NCI-H82 treated with DMSO at 0.1 percent for 48 hours (cell line): ENCODE results near the gene LYPLA2.
"Not testable (repeated sequence)": the region's sequence is repeated elsewhere in the genome, so short reads cannot be mapped to it uniquely, and the experiment has no call there.

Source experiments
- DNase-seq: peaks from one replicate; lab custom pipeline; 2025; ENCODE audit not compliant: unreplicated experiment; lab: John Stamatoyannopoulos, UW

Gene LYPLA2

GRCh38 chr1:23777979-23778814 lies 12.7 kb upstream of the LYPLA2 start, which contains the start of gene PITHD1:
PITHD1 (plus strand) TSS chr1:23778418; CDS start chr1:23778516, 98 bp downstream.
- peak; percentile 90 for DNase-seq

GRCh38 chr1:23779826-23780371 lies 11.0 kb upstream of the LYPLA2 start:
- DNase-seq, result no peak

- DNase-seq, result not testable (repeated sequence)
Measured at GRCh38 chr1:23783141-23783540, 7.8 kb upstream of the LYPLA2 start.

- no peak for DNase-seq
Measured at GRCh38 chr1:23784846-23785245, 6.1 kb upstream of the LYPLA2 start.

GRCh38 chr1:23787701-23788100 lies 3.2 kb upstream of the LYPLA2 start:
- DNase-seq, result no peak

- DNase-seq, result no peak
Measured at GRCh38 chr1:23788695-23789094, 2.2 kb upstream of the LYPLA2 start.

GRCh38 chr1:23791516-23792047 lies 637 bp downstream of the LYPLA2 start:
- no peak for DNase-seq

- no peak for DNase-seq
Measured at GRCh38 chr1:23792151-23792945, 1.4 kb downstream of the LYPLA2 start.

- no peak for DNase-seq
Measured at GRCh38 chr1:23793018-23793781, 2.3 kb downstream of the LYPLA2 start.

- DNase-seq, result no peak
Measured at GRCh38 chr1:23793861-23794731, 3.2 kb downstream of the LYPLA2 start.

GRCh38 chr1:23794732-23795182 lies 3.8 kb downstream of the LYPLA2 start:
- DNase-seq, result not testable (repeated sequence)

GRCh38 chr1:23795676-23796465 lies 4.9 kb downstream of the LYPLA2 start:
- no peak for DNase-seq

- DNase-seq, result no peak
Measured at GRCh38 chr1:23796466-23797271, 5.7 kb downstream of the LYPLA2 start.

- no peak for DNase-seq
Measured at GRCh38 chr1:23797478-23798448, 6.8 kb downstream of the LYPLA2 start.

GRCh38 chr1:23798662-23799142 lies 7.8 kb downstream of the LYPLA2 start:
- no peak for DNase-seq

GRCh38 chr1:23799255-23799569 lies 8.3 kb downstream of the LYPLA2 start:
- DNase-seq, result no peak
